NCI-H2029 (cell line): ENCODE results near the gene ENTHD1.
"Not testable (repeated sequence)": the region's sequence is repeated elsewhere in the genome, so short reads cannot be mapped to it uniquely, and the experiment has no call there.

Experiments
- DNase-seq: peaks from one replicate; lab custom pipeline; 2025; lab: John Stamatoyannopoulos, UW

Gene ENTHD1

GRCh38 chr22:39925273-39925672 is 31.7 kb upstream of the ENTHD1 start:
- no peak for DNase-seq

DNA sequence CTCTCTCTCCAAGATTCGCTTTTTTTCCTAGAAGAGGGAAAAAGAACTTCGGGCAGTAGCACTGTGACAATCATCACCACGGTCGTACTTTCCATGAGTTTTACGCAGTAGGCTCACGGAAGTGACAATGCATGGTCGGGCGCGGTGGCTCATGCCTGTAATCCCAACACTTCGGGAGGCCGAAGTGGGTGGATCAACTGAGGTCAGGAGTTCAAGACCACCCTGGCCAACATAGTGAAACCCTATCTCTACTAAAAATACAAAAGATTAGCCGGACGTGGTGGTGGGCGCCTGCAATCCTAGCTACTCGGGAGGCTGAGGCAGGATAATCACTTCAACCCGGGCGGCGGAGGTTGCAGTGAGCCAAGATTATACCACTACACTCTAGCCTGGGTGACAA is 30.7 kb upstream of the ENTHD1 start:
- no peak for DNase-seq

GRCh38 chr22:39923696-39924095 is 30.1 kb upstream of the ENTHD1 start:
- no peak for DNase-seq

DNA sequence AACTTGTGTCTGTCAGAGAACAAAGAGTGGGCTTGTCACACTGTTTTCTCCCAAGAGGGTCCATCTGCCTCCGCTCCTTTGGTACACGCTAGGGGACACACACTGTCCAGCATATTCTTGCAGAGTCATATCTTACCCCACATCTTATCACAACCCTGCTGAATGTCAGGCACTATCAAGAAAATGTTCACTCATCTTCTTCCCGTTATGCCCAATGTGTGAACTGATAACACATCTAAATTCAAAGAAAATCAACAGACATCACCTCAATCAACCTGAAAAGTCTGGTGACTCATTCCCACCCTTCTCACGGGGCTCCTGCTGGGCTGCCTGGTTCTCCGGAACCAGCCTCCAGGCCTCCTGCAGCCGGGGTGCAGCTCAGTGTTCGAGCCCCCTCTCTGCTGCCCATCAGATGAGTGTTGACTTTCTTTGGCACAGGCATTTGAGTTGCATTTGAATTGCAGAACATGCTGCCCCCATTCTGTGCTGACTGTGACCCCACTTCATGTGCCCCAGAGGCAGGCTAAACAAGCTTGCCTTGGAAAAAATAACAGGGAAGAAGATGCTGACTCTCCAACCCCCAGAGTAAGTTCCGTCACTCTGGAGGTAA is 26.7 kb upstream of the ENTHD1 start:
- no peak for DNase-seq

DNA sequence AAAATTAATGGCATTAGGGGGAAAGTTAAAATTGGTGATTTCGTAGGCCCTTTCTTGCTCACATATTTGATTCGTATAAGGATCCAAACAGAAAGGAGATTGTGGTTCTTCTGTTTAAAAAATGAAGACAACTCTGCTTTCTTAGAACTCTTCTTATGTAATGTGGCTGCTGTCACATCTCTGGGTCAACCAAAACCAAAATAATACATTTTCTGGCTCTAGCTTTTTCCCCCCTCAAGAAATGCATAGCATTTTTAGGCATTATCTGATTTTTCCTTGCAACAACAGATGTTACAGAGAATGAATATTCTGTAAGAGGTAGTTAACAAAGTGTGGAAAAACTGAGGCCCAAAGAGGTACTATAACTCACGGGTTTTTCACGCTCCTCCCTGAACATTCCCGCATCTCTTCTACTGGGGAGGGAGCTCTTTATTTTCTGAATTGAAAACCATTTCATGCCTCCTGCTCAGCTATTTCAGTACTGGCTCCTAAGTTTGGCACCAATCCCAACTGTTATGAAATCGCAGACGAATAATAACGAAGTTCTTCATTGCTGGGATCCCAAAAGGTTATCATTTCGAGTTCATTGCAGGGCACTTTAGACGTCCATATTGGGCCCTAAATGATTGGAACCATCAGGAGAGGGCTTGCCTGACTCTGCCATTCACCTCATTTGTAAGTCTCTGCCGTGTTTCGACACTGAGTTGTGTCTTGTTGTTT is 24.4 kb upstream of the ENTHD1 start:
- no peak for DNase-seq

DNA sequence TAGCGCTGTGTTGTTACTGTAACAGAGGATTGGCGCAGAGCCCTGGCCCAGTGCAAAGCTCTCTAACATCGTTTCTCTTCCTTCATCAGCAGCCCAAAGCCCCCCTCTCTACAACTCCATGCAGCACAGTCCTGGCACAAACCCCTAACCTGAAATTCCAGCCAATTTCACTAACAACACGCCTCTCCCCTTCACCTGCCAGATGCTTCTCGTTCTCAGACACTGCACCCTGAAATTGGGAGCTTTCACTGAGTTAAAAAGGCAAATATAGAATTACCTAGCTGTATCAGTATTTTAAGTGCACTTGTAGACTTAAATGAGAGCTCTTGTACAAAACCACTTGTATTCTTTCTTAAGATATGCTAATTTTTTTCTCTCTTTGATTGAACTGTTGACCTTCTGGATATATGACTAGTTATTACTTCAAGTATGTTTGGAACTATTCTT is 23.7 kb upstream of the ENTHD1 start:
- DNase-seq: no peak

DNA sequence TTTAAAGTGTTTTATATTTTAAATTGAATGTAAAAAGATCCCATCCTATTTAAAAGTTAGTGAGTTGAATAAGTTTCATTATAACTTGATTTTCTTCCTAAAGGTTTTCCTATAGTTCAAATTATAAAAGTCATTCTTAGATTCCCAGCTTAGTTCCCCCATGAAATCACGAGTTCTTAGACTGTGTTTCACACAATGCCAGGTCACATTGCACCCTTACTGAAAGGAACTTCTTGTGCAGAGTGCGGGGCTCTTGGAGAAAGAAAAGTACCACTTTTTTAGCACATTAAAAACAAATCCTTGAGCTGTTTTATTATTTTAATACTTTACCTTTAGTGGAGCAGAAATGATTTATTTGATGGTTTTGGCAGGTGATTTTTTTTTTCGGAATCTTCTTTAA is 22.9 kb upstream of the ENTHD1 start:
- DNase-seq: no peak

DNA sequence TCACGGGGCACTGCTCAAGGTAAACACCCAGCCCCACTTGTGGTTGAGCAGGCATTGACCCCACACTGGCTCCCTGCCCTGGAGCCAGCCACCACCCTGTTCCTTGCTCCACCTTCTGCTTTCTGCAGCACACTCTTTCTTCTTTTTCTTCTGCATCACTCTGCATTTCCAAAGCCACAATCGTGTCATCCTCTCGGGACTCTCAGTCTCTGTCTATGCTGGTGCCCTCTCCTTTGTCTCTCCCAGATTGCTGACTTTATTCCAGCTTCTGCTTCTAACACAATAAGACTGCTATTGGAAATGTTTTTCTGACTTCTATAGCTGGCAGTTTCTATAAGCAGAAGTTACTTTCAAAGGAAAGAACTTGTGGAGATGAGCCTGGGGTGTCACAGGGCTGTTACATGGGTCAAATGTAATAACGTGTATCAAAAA is 21.8 kb upstream of the ENTHD1 start:
- DNase-seq: no peak

- no peak for DNase-seq
Observed at GRCh38 chr22:39914584-39914983, 21.0 kb upstream of the ENTHD1 start.

DNA sequence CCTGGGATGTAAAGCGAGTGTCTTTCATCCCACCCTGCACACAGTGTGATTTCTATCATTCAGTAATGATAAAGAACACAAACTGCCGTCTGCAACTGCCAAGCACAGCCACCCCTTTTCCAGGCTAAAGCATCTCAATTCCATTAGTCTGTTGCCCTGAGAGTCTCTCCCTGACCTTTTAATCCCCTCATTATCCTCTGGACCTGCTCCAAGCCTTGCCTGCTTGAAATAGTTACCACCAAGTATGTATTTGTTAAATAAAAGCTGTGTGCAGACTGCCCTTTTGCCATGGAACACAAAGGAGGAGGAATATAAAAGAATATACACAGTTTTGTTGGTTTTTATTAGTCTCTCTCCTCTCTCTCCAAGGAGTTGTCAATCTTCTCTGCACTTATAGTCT is 20.3 kb upstream of the ENTHD1 start:
- DNase-seq: no peak

GRCh38 chr22:39913321-39913720 is 19.8 kb upstream of the ENTHD1 start:
- DNase-seq: no peak

- DNase-seq: no peak
Observed at GRCh38 chr22:39910876-39911613, 17.5 kb upstream of the ENTHD1 start.

DNA sequence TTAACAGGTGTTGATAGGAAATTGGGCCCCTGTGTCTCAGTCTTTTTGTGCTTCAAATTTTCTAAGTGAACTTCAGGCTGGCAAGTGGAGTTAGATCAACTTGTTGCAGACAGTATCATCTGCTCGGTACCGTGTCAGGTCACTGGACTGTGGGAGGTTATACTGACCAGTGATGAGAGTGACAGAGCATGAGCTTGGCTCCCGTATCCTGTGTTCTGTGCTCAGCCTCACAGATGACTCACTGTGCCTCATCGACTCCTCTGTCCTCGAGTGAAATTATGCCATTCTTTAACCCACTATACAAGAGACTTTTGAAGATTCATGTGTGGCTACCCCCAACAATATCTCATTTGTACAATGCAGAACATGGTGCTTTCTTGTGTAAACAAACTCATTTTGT is 15.2 kb upstream of the ENTHD1 start:
- DNase-seq: no peak

GRCh38 chr22:39908136-39908535 is 14.6 kb upstream of the ENTHD1 start:
- DNase-seq: no peak

- no peak for DNase-seq
Observed at GRCh38 chr22:39907605-39908097, 14.1 kb upstream of the ENTHD1 start.

DNA sequence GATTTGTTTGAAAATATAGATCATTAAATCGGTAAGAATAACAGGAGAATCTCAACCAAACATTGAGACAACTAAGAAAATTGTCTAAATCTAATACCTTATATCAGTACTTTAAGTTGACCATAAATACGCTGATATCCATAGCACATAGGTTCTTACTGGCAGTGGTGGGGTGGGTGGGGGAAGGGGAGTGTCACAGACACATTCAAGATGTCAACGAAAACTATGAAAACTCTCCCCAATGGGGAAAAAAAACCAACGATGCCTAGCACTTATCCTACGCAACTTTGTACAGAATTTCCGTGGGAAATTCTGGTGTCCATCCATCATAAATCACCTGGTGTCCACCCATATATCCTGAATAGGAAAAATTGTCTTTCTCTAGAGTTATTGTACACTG is 13.5 kb upstream of the ENTHD1 start:
- no peak for DNase-seq

DNA sequence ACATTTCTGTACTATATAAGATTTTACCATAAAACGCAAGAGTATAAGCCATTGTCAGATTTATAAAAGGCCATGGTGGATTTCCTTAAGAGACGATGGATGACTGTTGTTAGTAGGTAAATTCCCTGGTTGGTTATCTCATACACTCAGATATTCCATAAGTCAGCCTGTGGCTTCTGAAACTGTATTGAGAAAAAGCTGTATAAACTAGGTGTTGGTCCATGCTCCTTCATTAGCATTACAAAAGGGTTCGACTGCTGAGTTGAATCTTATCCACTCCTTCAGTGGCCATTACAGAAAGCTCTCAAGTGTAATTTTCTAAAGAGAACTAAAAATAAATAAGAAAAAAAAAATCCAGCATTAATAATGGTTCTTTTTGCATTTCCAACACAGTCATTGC is 12.6 kb upstream of the ENTHD1 start:
- DNase-seq: no peak

GRCh38 chr22:39905687-39906086 is 12.1 kb upstream of the ENTHD1 start:
- DNase-seq: no peak

GRCh38 chr22:39904862-39905261 is 11.3 kb upstream of the ENTHD1 start:
- DNase-seq: no peak

DNA sequence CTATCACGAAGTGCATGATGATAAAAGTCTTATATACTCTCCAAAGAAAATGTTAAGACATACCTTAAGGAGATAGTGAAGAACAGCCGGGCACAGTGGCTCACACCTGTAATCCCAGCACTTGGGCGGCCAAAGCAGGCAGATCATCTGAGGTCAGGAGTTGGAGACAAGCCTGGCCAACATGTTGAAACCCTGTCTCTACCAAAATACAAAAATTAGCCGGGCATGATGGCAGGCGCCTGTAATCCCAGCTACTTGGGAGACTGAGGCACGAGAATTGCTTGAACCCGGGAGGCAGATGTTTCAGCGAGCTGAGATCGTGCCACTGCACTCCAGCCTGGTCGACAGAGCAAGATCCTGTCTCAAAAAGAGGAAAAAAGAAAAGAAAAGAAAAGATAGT is 10.5 kb upstream of the ENTHD1 start:
- DNase-seq: not testable (repeated sequence)

DNA sequence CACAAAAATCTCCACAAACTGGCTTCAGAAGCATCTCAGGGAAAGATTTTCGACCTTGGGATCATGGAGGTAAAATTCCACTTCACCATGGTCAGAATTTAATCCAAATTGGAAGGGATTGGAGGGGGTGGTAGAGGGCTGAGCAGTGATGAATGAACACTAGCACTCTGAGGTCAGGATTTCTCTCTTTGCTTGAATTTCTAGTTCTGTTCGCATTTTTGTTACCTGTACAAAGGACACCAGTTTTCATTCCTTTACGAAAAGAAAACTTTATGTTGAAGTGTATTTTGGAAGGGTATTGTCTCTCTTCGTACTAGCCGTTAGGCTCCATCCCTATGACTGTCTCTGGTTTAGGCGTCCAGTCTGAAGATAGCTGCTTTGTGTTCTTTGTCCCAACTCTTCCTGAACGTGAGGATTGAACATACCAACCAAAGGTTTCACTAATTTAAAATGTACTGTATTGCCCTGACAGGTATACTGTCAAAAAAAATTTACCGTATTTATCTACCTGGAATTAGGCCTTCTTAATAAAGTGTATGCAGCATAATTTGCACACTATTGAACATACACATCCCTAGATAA is 8.1 kb upstream of the ENTHD1 start:
- no peak for DNase-seq
